Daoy (cell line): Measurements from ENCODE around the gene RARG. TPM values are rescaled to one million over a fixed set of nuclear protein-coding genes. Genes with fewer than 3 reads are reported as not detected.
A peak's percentile ranks its signal among the peaks of the same experiment; 100 is the strongest.

Source experiments
- DNase-seq: peaks from one replicate; pipeline ENCODE4 v3.0.0-alpha.2; 2015; ENCODE audit warnings: low read depth
- total RNA-seq: library from RNA; depleted of rRNA; stranded (reverse); fragments of >200 nt; shearing (Covaris generic); gene quantifications from 2 replicates; pipeline ENCODE4 v1.2.3, GENCODE V29; 2014; rRNA removed

Gene RARG
- total RNA-seq = 3.5 and 6.2 TPM in 2 replicates

DNA sequence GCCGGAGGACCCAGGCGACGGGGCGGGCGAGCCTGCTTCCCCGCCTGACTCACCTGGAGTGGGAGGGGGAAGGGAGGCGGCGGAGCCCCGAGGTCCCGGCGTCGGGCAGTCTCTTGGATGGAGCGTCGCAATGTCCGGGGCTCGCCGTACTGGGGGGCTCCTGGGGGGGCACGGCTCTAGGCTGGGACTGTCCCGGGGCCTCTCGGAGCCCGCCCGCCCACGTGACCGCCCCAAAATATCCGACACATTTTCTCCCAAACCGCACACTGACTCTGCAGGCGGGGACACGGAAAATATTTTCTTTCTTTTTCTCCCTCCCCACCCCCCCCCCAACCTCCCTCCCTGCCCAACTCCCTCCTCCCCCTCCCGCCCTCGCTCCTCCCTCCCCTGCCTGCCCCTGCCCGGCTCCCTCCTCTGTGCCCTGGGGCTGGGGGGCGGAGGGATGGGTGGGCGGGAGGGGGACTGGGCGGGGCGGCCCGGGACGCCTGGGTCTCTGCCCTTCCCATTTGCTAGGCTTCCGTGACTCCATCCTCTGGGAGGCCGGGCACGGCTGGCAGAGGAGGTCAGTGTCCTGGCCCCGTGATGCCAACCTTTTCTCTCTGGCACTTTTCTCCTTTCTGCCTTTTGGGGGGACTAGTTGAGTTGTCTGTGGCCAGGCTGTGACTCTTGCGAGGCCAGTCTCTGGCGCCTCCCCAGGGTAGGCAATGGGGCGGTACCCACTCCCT is at the start of gene RARG:
TSS of gene RARG (minus strand) at position 289 of the 725 bp plus-strand sequence. CDS start 4,664 bp downstream, outside the sequence.
- DNase-seq = peak; percentile 60

DNA sequence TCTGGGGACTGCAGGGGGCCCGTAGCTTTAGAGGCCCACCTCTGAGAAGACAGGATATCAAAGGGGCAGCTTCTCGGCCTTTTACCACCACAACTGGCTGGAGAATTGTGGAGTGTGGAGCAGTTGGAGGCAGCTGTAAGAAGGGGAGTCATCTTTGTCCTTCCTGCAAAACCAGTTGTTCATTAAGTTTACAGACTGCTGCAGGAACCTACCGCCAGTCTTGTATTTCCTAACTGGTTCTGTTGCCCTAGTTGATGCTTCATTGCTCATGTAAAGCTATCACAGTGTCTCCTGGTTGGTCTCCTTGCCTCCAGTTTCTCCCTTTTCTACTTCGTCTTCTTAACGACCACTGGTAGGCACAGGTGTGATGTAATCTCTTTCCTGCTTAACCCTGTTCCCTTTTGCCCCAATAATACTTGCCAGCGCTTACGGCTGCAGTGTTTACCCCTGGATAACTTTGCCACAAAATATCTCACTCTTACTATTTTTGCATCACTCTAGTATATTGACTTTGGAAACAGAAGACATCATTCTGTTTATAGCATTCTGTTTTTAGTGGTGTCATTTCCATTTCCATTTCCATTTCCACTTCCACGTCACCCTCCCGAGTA is 48.0 kb upstream of the RARG start:
- no peak for DNase-seq

DNA sequence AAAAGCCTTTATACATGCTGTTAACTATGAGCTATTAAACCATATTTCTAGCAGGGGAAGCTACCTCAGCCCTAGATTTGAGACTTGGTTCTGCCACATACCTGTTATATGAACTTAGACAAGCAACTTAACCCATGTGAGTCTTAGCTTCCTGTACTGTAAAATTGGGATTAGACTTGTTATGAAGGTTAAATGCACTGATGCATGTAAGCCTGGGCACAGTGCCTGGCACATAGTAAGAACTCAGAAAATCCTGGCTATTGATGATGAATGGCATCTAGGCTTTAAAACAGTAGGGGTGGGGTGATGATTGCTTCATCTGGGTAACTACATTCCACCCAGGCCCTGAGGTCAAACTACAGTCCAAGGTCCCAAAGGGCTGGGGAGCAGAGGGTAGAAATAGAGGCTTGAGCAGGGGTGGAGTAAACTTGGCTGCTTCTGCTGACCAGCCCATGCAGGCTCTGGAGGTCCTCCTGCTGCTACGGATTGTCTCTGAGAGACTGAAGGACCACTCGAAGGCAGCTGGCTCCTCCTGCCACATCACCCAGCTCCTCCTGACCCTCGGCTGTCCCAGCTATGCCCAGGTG is 47.4 kb upstream of the RARG start:
- DNase-seq = no peak

DNA sequence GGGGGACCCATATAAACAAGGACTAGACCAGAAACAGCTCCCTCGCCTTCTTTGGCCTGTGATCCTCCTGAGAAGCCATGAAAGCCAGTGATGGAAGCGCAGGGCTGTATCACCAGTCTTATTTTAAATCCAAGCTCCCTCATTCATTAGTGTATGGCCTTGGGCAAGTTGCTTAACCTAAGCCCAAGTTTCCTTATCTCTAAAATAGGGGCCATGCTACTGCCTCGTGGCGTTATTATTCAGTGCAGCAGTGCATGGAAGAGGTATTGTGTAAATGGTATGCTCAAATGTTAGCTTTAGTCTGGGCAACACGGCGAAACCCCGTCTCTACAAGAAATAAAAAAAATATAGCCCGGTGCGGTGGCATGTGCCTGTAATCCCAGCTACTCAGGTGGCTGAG is 46.0 kb upstream of the RARG start:
- no peak for DNase-seq

DNA sequence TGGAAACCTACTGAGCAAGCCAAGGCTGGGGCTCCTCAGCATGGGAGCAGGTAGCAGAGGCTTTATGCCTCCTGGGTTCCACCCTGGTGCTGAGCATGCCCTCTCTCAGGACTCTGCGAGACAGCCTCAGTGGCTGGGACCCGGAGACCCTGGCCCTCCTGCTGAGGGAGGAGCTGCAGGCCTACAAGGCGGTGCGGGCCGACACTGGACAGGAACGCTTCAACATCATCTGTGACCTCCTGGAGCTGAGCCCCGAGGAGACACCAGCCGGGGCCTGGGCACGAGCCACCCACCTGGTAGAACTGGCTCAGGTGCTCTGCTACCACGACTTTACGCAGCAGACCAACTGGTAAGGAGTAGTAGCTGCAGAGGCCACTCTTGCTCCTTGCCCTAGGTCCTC is 44.5 kb upstream of the RARG start:
- no peak for DNase-seq

DNA sequence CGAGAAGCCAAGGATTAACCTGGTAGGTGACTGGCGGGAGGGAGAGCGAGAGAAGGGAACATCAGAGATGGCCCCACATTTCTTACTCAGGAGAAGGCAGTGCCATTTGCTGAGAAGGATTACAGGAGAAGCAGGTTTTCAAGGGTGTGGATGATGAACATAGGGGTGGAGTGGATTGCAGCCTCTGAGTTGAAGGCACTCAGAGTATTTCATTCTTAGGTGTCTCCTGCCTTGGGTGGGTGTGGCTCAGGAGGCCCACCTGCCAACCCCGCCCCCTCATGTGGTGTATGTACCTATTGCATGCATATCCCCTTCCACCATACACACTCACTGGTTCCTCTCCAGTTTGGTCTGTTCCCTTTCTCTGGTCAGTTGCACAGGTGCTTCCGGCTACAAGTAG is 42.4 kb upstream of the RARG start:
- no peak for DNase-seq

DNA sequence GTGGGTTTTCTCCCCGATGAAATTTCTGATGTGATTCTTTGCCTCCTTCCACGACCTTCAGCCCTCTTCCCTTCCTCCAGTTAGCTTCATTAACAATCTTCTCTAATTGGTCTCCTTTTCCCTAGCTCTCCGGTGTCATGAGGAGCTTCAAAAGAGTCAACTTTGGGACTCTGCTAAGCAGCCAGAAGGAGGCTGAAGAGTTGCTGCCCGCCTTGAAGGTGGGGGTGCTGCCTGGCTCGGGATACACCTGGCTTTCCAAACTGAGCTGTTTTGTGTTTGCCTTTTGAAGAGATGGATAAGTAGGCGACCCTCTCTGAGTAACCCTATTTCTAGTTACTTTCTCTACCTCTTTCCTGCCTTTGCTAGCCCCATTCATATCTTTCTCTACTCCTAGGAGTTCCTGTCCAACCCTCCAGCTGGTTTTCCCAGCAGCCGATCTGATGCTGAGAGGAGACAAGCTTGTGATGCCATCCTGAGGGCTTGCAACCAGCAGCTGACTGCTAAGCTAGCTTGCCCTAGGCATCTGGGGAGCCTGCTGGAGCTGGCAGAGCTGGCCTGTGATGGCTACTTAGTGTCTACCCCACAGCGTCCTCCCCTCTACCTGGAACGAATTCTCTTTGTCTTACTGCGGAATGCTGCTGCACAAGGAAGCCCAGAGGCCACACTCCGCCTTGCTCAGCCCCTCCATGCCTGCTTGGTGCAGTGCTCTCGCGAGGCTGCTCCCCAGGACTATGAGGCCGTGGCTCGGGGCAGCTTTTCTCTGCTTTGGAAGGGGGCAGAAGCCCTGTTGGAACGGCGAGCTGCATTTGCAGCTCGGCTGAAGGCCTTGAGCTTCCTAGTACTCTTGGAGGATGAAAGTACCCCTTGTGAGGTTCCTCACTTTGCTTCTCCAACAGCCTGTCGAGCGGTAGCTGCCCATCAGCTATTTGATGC is 36.9 kb upstream of the RARG start:
- DNase-seq = no peak

DNA sequence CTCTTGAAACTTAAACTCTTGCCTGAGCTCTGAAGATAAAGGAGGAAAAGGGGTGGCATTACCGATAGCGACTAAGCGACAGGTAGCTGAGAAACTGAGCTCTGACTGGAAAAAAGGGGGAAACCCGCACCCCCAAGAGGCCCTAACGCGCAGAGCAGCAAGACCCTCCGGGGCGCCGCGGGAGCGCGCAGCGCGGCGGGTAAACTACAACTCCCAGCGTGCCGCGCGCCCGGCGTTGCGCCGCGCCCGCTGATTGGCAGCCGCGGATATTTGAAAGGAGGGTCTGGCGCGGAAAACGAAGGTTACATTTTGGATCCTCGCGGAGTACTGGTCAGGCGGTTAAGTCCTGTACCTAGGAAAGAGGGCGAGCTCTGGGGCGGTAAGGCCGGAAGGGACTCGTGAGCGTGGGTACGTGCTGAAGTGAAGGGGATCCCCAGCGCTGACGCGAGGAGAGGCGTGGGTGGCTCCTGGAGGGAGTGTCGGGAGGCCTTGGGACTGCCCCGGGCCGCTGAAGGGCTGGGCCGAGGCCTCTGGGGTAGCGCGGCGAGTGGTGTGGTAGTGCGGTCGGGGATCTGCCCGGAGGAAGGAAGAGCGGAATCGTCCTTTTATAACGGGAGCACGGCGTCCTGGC is 36.1 kb upstream of the RARG start, which contains the start of gene ESPL1:
TSS of gene ESPL1 (plus strand) at position 301 of the 631 bp plus-strand sequence. CDS start 468 bp downstream, outside the sequence.
- DNase-seq = peak; percentile 91

DNA sequence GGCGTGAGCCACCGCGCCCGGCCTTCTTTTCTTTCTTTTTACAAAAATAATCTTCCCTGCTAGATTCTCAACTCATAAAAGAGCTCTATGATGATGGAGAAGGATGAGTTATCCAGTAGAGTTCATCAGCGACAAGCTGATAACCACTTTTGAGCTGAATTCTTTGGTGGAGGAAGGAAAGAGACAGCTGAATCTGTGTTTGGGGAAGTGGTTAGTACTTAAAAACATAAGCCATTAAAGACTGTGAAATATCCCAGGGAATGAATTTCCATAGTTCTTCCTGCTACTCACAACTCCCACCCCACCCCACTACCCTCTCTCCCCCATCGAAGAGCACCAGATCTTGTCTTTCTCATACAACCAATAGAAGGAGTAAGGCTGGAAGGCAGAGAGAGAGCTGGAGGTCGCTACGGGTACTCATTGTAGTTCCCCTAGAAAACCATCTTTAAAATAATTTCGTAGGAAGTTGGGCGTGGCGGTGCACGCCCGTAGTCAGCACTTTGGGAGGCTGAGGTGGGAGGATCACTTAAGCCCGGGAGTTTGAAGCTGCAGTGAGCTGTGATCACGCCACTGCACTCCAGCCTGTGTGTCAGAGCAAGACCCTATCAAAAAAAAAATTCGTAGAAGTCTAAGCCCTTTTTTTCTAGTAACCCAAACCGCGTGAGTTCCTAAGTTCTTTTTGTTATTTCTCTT is 35.4 kb upstream of the RARG start:
- peak; percentile 34 for DNase-seq

DNA sequence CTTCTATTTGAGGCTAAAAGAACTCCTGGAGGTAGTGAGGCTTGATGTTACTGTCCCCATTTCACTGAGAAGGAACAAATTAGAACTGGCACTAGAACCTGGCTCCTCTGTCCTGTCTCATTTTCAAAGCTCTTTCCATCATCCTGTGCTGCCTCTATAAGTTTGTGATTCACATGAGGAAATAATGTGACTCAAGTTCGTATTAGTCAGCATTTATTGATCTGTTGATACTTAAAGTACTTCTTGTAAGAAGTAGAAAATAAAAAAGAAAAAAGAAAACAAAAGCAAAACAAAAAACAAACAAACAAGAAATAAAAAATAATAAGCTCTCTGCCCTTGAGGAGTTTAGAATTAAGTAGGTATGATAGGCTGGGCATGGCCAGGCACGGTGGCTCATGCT is 33.8 kb upstream of the RARG start:
- DNase-seq = no peak

DNA sequence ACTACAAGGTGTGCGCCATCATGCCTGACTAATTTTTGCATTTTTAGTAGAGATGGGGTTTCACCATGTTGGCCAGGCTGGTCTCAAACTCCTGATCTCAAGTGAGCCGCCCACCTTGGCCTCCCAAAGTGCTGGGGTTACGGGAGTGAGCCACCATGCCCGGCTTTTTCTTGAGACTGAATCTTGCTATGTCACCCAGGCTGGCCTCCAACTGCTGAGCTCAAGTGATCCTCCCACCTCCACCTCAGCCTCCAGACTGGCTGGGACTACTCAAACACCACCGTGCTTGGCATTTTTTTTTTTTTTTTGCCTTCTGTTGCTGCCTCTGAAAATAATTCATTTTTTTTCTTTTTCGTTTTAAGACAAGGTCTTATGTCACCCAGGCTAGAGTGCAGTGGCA is 27.9 kb upstream of the RARG start:
- DNase-seq = no peak

DNA sequence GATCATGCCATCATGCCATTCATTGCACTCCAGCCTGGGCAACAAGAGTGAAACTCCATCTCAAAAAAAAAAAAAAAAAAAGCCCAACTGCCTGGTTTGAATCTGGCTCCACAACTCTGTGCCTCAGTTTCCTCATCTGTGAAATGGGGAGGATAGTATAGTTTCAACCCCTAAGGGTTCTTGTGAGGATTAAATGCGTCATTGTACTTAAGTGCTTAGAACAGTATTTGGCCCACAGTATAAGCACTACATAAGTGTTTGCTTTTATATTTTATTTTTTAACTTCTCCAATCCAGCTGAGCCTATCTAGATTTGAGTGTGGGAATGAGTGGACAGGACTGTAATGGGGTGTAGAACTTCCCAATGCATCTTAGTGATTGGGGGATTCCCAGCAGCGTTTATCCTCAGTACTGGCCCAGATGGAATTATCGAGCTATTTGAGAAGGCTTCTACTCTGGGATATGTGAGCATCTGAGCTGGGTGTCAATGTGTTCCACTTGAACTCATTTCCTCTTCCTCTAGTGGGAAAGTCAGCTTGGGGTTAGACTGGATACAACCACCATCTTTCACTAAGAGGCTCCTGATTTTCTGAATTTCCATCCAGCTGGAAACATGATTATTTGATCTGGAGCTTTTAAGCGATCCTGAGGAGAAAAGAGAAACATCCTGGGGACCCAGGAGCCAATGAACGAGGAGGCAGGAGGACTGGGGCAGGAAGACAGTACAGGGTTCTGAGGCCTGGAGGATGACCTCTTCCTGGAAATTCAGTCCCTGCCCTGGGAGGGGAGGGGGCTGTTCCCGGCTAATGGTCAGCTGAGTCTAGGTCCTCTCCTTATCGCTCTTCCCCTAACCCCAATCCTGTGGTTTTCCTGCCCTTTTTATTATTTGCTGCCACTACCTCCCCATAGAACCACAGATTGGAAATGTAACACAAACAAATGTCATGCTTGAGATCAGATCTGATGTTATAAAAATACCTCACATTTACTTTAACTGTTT is 26.8 kb upstream of the RARG start:
- DNase-seq = no peak

DNA sequence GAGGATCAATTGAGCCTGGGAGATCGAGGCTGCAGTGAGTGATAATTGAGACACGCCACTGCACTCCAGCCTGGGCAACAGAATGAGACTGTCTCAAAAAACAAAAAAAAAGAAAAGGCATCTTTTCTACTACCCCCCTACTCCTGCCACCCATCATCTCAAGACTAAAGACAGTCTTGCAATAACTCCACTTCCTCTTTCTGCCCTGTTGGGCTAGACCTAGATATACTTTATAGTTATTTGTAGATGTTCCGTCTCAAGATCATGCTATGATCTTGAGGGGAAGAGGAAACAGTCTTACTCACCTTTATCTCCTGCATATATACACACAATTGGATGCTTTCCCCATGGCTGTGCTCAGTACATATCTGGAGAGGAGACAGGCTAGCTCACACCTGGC is 24.0 kb upstream of the RARG start:
- DNase-seq = no peak

DNA sequence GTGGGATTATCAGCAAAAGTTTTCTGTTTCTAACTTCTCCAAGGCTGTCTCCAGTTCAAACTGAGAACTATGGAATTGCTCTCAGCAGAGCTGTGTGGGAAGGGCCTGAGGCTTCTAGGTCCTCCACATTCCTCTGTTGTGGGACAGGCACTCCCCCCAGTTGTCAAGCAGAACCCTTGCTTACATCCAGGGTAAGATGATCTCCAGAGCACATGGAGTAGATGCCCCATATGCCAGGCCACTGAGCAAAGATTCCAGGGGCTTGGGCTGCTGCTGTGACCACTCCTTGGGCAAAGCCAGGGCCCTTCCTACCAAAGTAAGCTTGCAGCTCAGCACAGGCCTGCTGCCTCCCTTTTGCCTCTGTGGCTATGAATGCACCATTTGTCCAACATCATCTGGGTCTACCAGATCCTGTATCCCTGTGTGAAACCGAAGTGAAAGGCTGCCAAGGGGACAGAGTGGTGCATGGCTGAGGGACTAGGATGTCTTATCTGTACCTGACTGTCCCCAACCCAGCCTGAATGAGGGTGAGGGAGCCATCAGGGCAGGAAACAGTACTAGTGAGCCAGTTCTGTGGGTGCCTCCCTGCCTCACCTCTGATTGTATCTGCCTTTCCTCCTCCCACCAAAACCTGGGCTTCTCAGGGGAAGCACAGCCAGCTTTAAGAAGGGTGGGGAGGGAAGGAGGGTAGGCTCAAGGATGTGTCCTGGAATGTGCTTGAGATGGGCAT is 23.0 kb upstream of the RARG start:
- no peak for DNase-seq

DNA sequence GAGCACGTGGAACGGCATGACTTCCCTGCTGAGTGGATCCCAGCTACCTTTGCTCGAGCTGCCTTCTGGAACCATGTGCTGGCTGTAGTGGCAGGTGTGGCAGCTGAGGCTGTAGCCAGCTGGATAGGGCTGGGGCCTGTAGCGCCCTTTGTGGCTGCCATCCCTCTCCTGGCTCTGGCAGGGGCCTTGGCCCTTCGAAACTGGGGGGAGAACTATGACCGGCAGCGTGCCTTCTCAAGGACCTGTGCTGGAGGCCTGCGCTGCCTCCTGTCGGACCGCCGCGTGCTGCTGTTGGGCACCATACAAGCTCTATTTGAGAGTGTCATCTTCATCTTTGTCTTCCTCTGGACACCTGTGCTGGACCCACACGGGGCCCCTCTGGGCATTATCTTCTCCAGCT is 21.3 kb upstream of the RARG start:
- DNase-seq = no peak

DNA sequence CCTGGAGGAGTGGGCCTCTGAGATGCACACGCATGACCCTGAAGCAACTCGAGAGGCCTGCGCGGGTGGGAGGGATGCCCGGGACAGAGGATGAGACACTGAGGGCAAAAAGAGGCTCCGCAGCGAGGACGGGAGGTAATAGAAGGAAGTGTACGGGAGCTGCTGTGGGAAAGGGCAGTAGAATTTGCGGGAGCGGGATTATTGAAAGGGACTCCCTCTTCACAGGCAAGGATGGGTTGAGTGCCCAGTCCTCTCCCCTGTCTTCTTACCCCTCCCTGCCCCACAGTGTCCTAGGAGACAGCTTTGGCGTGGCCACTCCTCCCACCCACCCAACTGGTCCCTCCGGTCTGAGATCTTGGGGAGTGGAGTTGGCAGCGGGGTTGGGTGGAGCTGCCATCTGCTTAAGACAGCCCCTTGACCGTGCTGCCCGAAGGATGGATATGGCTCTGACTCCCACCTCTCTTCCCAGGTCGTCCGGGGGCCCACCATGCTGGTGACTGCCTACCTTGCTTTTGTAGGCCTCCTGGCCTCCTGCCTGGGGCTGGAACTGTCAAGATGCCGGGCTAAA is 20.4 kb upstream of the RARG start:
- peak; percentile 26 for DNase-seq

DNA sequence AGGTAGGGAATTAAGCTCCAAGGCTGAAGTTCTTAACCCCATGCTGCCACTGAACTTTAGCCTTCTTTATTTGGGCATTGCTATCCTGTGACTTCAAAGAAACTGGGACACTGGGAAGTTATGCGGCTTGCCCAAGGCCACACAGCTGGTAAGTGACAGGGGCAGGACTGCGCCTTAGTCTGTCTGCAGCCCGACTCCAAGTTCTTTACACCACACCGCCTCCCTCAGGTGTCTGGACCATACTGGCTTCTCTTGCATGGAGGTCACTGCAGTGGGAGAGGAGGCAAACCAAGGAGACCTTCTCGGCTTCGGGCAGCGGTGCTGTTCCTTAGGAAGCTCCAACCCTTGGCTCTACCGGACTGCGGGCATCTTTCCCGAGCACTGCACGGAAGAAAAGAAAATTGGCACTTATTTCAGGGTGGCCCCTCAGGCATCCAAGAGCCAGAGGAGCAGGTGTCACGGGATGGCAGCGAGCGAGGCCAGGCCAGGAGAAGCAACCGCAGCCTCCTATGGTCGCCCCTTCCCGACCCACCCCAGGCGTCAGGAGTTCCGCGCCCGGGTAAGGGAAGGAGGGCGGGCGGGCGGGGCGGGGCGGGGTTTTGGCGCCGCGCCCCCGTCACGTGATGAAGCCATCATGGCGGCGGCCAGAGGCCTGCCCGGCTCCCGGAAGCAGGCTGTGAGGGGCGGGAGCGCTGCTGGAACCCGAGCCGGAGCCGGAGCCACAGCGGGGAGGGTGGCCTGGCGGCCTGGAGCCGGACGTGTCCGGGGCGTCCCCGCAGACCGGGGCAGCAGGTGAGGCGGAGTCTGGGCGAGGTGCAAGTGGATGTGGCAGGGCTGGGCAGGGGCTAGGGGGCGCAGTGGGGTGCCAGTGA is 19.7 kb upstream of the RARG start:
- DNase-seq = peak; percentile 87

DNA sequence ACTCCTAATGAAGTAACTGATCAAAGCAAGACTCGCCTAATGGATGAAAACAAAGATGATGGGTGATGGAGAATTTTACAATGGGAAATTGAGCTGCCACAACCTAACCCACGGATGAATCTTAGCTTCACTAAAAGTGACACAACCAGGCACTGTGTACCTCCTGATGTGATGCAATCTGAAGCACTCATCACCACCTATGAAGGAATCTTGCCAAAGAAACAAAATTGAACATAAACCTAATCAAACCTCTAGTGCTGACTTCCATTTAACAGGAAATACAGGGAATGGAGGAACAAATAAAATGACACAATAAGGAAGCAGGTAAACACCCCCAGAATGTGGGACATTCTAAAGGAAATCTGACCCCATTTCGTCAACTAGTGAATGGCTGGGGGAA is 13.3 kb upstream of the RARG start:
- DNase-seq = no peak
